ENCODE data around the gene SULF2. TPM values are rescaled to one million over a fixed set of nuclear protein-coding genes. Genes with fewer than 3 reads are reported as not detected.
A peak's percentile ranks its signal among the peaks of the same experiment; 100 is the strongest.
"Not testable (repeated sequence)": the region's sequence is repeated elsewhere in the genome, so short reads cannot be mapped to it uniquely, and the experiment has no call there.

SULF2 gene
- 97.8 TPM for total RNA-seq (ENCODE audit: unreplicated experiment)
- long read RNA-seq, full-length matches to known transcripts, result 2 of 8 reads
- long read RNA-seq, partial matches to known transcripts, result 2 of 8 reads
- long read RNA-seq, other reads (novel, unspliced or antisense), result 4 of 8 reads

DNA sequence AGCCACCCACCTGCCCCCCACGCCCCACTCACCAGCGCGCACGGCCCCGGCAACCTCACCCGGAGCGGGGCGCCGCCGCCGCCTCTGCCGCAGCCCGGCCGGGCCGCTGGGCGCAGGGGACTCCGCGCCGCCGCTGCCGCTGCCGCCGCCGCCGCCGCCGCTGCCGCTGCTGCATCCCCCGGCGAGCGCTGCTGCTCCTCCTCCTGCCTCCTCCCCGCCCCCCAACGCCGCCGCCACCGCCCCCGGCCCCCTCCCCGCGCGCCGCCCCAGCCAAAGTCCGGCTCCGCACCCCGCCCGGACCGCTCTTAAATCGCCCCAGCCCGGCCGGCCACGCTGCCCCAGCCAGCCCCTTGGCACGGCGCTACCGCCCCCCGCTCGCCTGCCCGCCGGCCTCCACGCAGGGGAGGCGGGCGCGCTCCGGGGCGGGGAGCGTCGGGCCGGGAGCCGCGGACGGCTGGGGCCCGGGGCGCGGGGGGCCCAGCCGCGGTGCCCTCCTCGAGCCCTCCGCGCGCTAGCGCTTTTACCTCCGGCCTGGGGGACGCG lies at the start of gene SULF2:
TSS of gene SULF2 (minus strand) at position 171 of the 543 bp plus-strand sequence. CDS start 28,118 bp downstream, outside the sequence.
- TF ChIP-seq, protein P1, sequence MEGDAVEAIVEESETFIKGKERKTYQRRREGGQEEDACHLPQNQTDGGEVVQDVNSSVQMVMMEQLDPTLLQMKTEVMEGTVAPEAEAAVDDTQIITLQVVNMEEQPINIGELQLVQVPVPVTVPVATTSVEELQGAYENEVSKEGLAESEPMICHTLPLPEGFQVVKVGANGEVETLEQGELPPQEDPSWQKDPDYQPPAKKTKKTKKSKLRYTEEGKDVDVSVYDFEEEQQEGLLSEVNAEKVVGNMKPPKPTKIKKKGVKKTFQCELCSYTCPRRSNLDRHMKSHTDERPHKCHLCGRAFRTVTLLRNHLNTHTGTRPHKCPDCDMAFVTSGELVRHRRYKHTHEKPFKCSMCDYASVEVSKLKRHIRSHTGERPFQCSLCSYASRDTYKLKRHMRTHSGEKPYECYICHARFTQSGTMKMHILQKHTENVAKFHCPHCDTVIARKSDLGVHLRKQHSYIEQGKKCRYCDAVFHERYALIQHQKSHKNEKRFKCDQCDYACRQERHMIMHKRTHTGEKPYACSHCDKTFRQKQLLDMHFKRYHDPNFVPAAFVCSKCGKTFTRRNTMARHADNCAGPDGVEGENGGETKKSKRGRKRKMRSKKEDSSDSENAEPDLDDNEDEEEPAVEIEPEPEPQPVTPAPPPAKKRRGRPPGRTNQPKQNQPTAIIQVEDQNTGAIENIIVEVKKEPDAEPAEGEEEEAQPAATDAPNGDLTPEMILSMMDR (IDR thresholded peaks at IDR 0.05; ENCODE audit: partially characterized antibody, unreplicated experiment), result no peak
- Mint-ChIP-seq H3K4me1 (ENCODE audit: low read depth, unreplicated experiment) (peaks cover 42% of the 10 kb centered on the region), H3K36me3 (ENCODE audit: unreplicated experiment) (peaks cover 5% of the 10 kb centered on the region), H3K27me3 (ENCODE audit: unreplicated experiment) (peaks cover 21% of the 10 kb centered on the region), H3K4me3 (ENCODE audit: unreplicated experiment) (peak within 1 kb of the TSS; percentile 93), H3K9me3 (ENCODE audit: unreplicated experiment) (peaks cover 27% of the 10 kb centered on the region), H3K27ac (ENCODE audit: unreplicated experiment) (peak within 1 kb of the TSS; percentile 79)
- DNase-seq, result peak; percentile 46

DNA sequence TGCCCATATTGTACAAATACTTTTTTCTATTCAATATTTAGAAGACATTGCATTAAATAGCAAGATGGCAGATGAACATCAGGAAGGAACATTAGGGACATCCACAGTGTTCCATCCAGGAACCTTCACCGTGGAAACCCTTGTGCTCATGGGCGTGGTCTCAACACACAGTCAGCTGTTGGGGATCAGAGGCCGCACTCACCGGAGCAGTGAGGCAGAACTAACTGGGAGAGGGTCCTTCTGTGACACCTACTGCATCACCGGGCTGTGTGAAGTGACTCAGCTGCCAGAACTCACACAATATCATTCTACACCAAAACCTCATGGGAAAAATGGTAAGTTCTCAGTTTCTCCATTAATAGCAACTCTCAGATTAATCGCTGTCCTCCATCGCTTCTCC lies 46.4 kb upstream of the SULF2 start:
- not testable (repeated sequence) for H3K27me3 Mint-ChIP-seq (ENCODE audit: unreplicated experiment); H3K4me1 Mint-ChIP-seq (ENCODE audit: low read depth, unreplicated experiment); H3K27ac Mint-ChIP-seq (ENCODE audit: unreplicated experiment); H3K9me3 Mint-ChIP-seq (ENCODE audit: unreplicated experiment); H3K4me3 Mint-ChIP-seq (ENCODE audit: unreplicated experiment); DNase-seq; H3K36me3 Mint-ChIP-seq (ENCODE audit: unreplicated experiment)

DNA sequence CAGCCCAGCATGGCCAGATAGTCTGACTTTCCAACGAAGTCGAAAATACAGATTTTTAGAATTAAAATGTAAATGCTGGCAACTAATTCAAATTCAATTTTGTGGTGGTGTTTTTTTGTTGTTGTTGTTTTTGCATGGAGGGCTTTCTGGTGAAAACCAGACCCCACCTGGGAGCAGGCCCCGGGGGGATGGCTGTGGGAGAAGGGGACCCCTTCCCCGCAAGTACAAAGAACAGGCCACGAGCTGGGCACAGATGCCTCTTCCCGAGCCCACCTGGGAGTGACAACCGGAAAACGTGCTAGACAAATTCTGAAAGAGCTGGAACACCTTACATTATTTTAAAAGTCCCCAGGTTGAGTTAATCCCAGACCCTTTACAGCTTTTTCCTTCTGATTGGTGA lies 41.4 kb upstream of the SULF2 start:
- not testable (repeated sequence) for H3K27me3 Mint-ChIP-seq (ENCODE audit: unreplicated experiment); DNase-seq; H3K36me3 Mint-ChIP-seq (ENCODE audit: unreplicated experiment); H3K27ac Mint-ChIP-seq (ENCODE audit: unreplicated experiment); H3K9me3 Mint-ChIP-seq (ENCODE audit: unreplicated experiment); H3K4me3 Mint-ChIP-seq (ENCODE audit: unreplicated experiment); H3K4me1 Mint-ChIP-seq (ENCODE audit: low read depth, unreplicated experiment)

DNA sequence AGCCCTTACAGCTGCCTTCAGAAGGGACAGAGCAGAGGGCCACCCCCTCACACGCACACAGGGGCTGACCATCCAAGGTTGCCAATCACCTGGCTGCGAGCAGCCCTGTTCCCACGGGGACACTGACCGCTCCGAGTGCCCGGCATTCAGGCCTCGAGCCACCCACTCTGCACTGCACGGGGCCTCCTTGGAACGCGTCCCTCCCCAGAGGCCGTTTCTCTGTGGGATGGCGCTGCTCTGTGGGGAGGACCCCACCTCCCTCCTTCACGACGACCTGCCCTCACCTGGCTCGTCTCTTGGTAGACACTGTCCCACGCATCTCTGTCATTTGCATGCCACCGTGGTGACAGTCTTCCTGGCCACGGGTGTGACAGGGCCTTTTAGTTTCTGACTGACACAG lies 40.7 kb upstream of the SULF2 start:
- not testable (repeated sequence) for H3K36me3 Mint-ChIP-seq (ENCODE audit: unreplicated experiment); H3K27me3 Mint-ChIP-seq (ENCODE audit: unreplicated experiment)

DNA sequence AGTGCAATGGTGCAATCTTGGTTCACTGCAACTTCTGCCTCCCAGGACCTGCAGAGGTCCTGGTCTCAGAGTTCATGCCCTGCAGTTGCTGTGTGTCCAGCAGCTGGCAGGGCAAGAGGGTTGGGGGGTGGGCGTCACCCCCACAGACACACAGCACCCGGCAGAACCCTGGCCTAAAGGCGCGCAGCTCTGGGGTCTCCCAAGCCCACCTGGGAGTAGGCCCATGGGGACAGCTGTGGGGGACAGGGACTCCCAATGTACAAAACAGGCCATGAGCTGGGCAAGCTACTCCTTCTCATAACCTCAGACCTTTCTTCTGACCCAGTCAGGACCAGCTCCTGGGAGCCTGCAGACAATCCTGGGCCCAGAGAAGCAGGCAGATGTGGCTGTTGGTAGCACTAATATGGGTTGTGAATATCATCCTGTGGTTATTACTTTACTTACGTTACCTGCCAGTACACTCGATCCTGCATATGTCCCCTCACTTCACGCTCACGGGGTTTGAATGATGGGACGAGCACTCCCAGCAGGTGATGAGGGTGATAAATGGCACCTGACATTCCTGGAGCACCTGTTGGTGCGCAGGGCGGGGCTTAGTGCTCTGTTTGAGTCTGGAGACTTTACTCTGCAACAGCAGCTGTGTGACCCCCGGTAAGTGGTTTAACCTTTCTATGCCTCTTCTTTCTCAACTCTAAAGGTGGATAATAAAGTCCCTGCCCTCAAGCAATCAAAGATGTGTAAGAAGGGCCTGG lies 39.9 kb upstream of the SULF2 start:
- Mint-ChIP-seq H3K9me3 (ENCODE audit: unreplicated experiment) (no peaks in the 10 kb centered on the region), H3K27ac (ENCODE audit: unreplicated experiment) (no peak overlapping the region), H3K36me3 (ENCODE audit: unreplicated experiment) (no peaks in the 10 kb centered on the region), H3K4me1 (ENCODE audit: low read depth, unreplicated experiment) (no peaks in the 10 kb centered on the region), H3K27me3 (ENCODE audit: unreplicated experiment) (no peaks in the 10 kb centered on the region), H3K4me3 (ENCODE audit: unreplicated experiment) (no peak overlapping the region)
- DNase-seq, result no peak
- TF ChIP-seq, protein P1 (IDR thresholded peaks at IDR 0.05; ENCODE audit: partially characterized antibody, unreplicated experiment), result no peak

More for the DNA sequence above, 40.7 kb upstream of the SULF2 start:
- not testable (repeated sequence) for DNase-seq; H3K27ac Mint-ChIP-seq (ENCODE audit: unreplicated experiment); H3K9me3 Mint-ChIP-seq (ENCODE audit: unreplicated experiment); H3K4me1 Mint-ChIP-seq (ENCODE audit: low read depth, unreplicated experiment); H3K4me3 Mint-ChIP-seq (ENCODE audit: unreplicated experiment)

DNA sequence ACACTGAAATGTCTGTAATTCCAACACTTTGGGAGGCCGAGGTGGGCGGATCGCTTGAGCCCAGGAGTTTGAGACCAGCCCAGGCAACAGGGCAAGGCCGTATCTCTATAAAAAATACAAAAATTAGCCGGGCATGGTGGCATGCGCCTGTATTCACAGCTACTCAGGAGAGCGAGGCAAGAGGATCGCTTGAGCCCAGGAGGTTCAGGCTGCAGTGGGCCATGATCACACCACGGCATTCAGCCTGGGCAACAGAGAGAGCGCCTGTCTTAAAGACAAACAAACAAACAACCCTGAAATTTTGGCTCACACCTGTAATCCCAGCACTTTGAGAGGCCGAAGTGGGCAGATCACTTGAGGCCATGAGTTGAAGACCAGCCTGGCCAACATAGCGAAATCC lies 38.7 kb upstream of the SULF2 start:
- not testable (repeated sequence) for H3K27ac Mint-ChIP-seq (ENCODE audit: unreplicated experiment); H3K4me1 Mint-ChIP-seq (ENCODE audit: low read depth, unreplicated experiment); H3K9me3 Mint-ChIP-seq (ENCODE audit: unreplicated experiment); H3K27me3 Mint-ChIP-seq (ENCODE audit: unreplicated experiment); H3K36me3 Mint-ChIP-seq (ENCODE audit: unreplicated experiment); DNase-seq; H3K4me3 Mint-ChIP-seq (ENCODE audit: unreplicated experiment)
